Stimulated activated CD8-positive, alpha-beta memory T cell treated with anti-CD3 and anti-CD28 coated beads, Interleukin-12 subunit alpha, Interleukin-12 subunit beta, amount 100 ng/mL, for 4 hours (primary cell): ENCODE data around the gene SLC16A1.
A peak's percentile ranks its signal among the peaks of the same experiment; 100 is the strongest.
"Not testable (repeated sequence)": the region's sequence is repeated elsewhere in the genome, so short reads cannot be mapped to it uniquely, and the experiment has no call there.

Experiments used
- DNase-seq: peaks from one replicate; pipeline ENCODE4 v3.0.0-alpha.2; 2020; ENCODE audit warnings: low read depth

SLC16A1 gene

GRCh38 chr1:112964347-112964746 is 8.4 kb upstream of the SLC16A1 start:
- DNase-seq, result no peak

GRCh38 chr1:112961072-112961471 is 5.1 kb upstream of the SLC16A1 start:
- no peak for DNase-seq

- no peak for DNase-seq
Measured at GRCh38 chr1:112960384-112960783, 4.4 kb upstream of the SLC16A1 start.

GRCh38 chr1:112958236-112958635 is 2.2 kb upstream of the SLC16A1 start:
- DNase-seq, result not testable (repeated sequence)

GRCh38 chr1:112957133-112957812 is 1.3 kb upstream of the SLC16A1 start:
- DNase-seq, result peak; percentile 10

GRCh38 chr1:112956544-112957132 is 642 bp upstream of the SLC16A1 start:
- no peak for DNase-seq

- peak; percentile 39 for DNase-seq
Measured at GRCh38 chr1:112954945-112955772, 837 bp downstream of the SLC16A1 start.

- DNase-seq, result no peak
Measured at GRCh38 chr1:112954017-112954650, 1.9 kb downstream of the SLC16A1 start.

- DNase-seq, result no peak
Measured at GRCh38 chr1:112950426-112950825, 5.6 kb downstream of the SLC16A1 start.

GRCh38 chr1:112946683-112947082 is 9.3 kb downstream of the SLC16A1 start:
- DNase-seq, result no peak

GRCh38 chr1:112939810-112940209 is 16.2 kb downstream of the SLC16A1 start:
- DNase-seq, result no peak

GRCh38 chr1:112938210-112938609 is 17.8 kb downstream of the SLC16A1 start:
- DNase-seq, result no peak

- DNase-seq, result no peak
Measured at GRCh38 chr1:112937495-112937894, 18.5 kb downstream of the SLC16A1 start.

GRCh38 chr1:112937070-112937469 is 18.9 kb downstream of the SLC16A1 start:
- DNase-seq, result no peak

GRCh38 chr1:112935461-112936111 is 20.4 kb downstream of the SLC16A1 start:
- DNase-seq, result no peak

GRCh38 chr1:112934577-112934976 is 21.4 kb downstream of the SLC16A1 start:
- DNase-seq, result no peak

- DNase-seq, result no peak
Measured at GRCh38 chr1:112933820-112934571, 22.0 kb downstream of the SLC16A1 start.

GRCh38 chr1:112929979-112930378 is 26.0 kb downstream of the SLC16A1 start:
- DNase-seq, result no peak

GRCh38 chr1:112927462-112927990 is 28.5 kb downstream of the SLC16A1 start:
- no peak for DNase-seq

GRCh38 chr1:112926858-112927257 is 29.1 kb downstream of the SLC16A1 start:
- DNase-seq, result no peak

- no peak for DNase-seq
Measured at GRCh38 chr1:112925015-112925414, 31.0 kb downstream of the SLC16A1 start.
